K562 (cell line): Measurements from ENCODE around the gene TXNIP. TPM values are rescaled to one million over a fixed set of nuclear protein-coding genes. Genes with fewer than 3 reads are reported as not detected.

ENCODE experiments used
- CBX1 ChIP-seq: sonication (generic); IDR thresholded peaks from 2 replicates; pipeline ENCODE4 v1.6.1; 2016; ENCODE audit warnings: antibody characterized with exemption, low read depth, mild to moderate bottlenecking
- CEBPG ChIP-seq, 3 experiments: fragments of 200-800 bp in 1 of 3; sonication (Bioruptor generic) in 1 of 3; sonication (generic) in 1 of 3; formaldehyde crosslinking in 1 of 3; IDR thresholded peaks in 2 of 3; conservative IDR thresholded peaks in 1 of 3; 2 replicates each; pipeline versions ENCODE4 v1.6.1 to v1.8.0; 2016 to 2022; ENCODE audit warnings: missing compliant biosample characterization in 2 of 3, missing genetic modification characterization in 2 of 3, mild to moderate bottlenecking in 1 of 3, missing genetic modification reagents in 1 of 3
- CREB3 ChIP-seq: fragments of 450-650 bp; conservative IDR thresholded peaks from 2 replicates; pipeline ENCODE4 v1.6.1; 2016; ENCODE audit warnings: missing genetic modification characterization, low read depth, mild to moderate bottlenecking, missing compliant biosample characterization, moderate library complexity
- CREB5 ChIP-seq: fragments of 250-450 bp; sonication (Bioruptor Pico); IDR thresholded peaks from 2 replicates; pipeline ENCODE4 v1.5.0; 2020; ENCODE audit warnings: mild to moderate bottlenecking
- CREBBP ChIP-seq: IDR thresholded peaks from one replicate; pipeline ENCODE4 v1.6.1; 2012; ENCODE audit warnings: low read depth, mild to moderate bottlenecking, control low read depth, inconsistent platforms, low read length
- NCOA4 ChIP-seq: fragments of 450-650 bp; IDR thresholded peaks from 2 replicates; pipeline ENCODE4 v1.6.1; 2018; ENCODE audit warnings: mild to moderate bottlenecking; ENCODE audit not compliant: partially characterized antibody
- PREB ChIP-seq: sonication (generic); formaldehyde crosslinking; IDR thresholded peaks from 2 replicates; pipeline ENCODE4 v1.8.1; 2023; ENCODE audit warnings: mild to moderate bottlenecking, missing genetic modification reagents
- RHOXF2B ChIP-seq: fragments of 250-450 bp; sonication (Bioruptor Pico); conservative IDR thresholded peaks from 2 replicates; pipeline ENCODE4 v1.5.1; 2021
- RNF219 ChIP-seq: fragments of 250-450 bp; sonication (Bioruptor Pico); IDR thresholded peaks from 2 replicates; pipeline ENCODE4 v1.5.0; 2022; ENCODE audit warnings: mild to moderate bottlenecking
- SREBF1 ChIP-seq: fragments of 150-350 bp; IDR thresholded peaks from 2 replicates; pipeline ENCODE4 v1.6.1; 2014; ENCODE audit warnings: antibody characterized with exemption, low read depth, low read length, borderline replicate concordance
- THRAP3 ChIP-seq: fragments of 450-650 bp; IDR thresholded peaks from 2 replicates; pipeline ENCODE4 v1.6.1; 2016; ENCODE audit warnings: mild to moderate bottlenecking, inconsistent platforms, borderline replicate concordance
- THRB ChIP-seq: fragments of 450-650 bp; formaldehyde crosslinking; conservative IDR thresholded peaks from 2 replicates; pipeline ENCODE4 v1.4.0; 2022; ENCODE audit warnings: mild to moderate bottlenecking, missing genetic modification characterization
- USF2 ChIP-seq: sonication (generic); formaldehyde crosslinking; IDR thresholded peaks from 2 replicates; pipeline ENCODE4 v1.5.0; 2020; ENCODE audit warnings: missing genetic modification reagents
- ZNF175 ChIP-seq: fragments of 200-800 bp; sonication (Bioruptor generic); IDR thresholded peaks from 2 replicates; pipeline ENCODE4 v1.6.1; 2016; ENCODE audit warnings: low read depth, mild to moderate bottlenecking, missing genetic modification characterization, missing compliant biosample characterization
- ZNF263 ChIP-seq: sonication (generic); formaldehyde crosslinking; IDR thresholded peaks from 2 replicates; pipeline ENCODE4 v1.8.0; 2022; ENCODE audit warnings: mild to moderate bottlenecking, missing genetic modification reagents, borderline replicate concordance
- ZNF707 ChIP-seq: fragments of 250-450 bp; sonication (Bioruptor Pico); conservative IDR thresholded peaks from 2 replicates; pipeline ENCODE4 v1.8.0; 2022; ENCODE audit warnings: inconsistent platforms, mild to moderate bottlenecking, moderate library complexity
- ZNF778 ChIP-seq: fragments of 450-650 bp; formaldehyde crosslinking; IDR thresholded peaks from 2 replicates; pipeline ENCODE4 v1.4.0; 2020; ENCODE audit warnings: mild to moderate bottlenecking, moderate library complexity
- ZNF785 ChIP-seq: fragments of 250-450 bp; sonication (Bioruptor Pico); IDR thresholded peaks from 2 replicates; pipeline ENCODE4 v1.4.0; 2020; ENCODE audit warnings: mild to moderate bottlenecking
- polyA plus RNA-seq, 8 experiments: library from polyadenylated mRNA; depleted of rRNA in 4 of 8; stranded (reverse) in 5 of 8; unstranded in 3 of 8; fragments of >200 nt; fragmentation: Nextera tagmentation in 2 of 8; fragmentation: Illumina TruSeq in 1 of 8; extraction: Ambion mirVana in 2 of 8; extraction: Trizol in 1 of 8; gene quantifications; 2 replicates each; pipeline versions ENCODE4 v1.2.1 to v1.2.3, GENCODE V29; 2011 to 2014; ENCODE audit warnings: inconsistent platforms in 1 of 8, missing spikeins in 1 of 8
- total RNA-seq, 7 experiments: library from RNA; depleted of rRNA in 6 of 7; stranded (reverse); fragments of >200 nt in 6 of 7; fragmentation: Illumina TruSeq in 2 of 7; extraction: Trizol in 2 of 7; gene quantifications; 2 replicates each; pipeline versions ENCODE4 v1.2.1 to v1.2.3, GENCODE V29; 2011 to 2021; ENCODE audit warnings: low replicate concordance in 1 of 7

The TXNIP gene
- total and polyA plus RNA-seq, 9 of the 15 experiments (the other 6 are each of a cell fraction or from before 2014, with no cell fraction given): 120 to 499 (median 257) TPM

- TF ChIP-seq RNF219 (peak; percentile 61; the same call in 1 of the 2 replicates), ZNF778 (no peak), NCOA4 (no peak), CREB5 (CRISPR knock-in tag) (no peak), SREBF1 (0 out of 2 replicates have a peak, but pooled peaks have one; percentile 26), CREBBP (no peak), THRAP3 (0 out of 2 replicates have a peak, but pooled peaks have one; percentile 49), THRB (CRISPR knock-in tag) (peak; percentile 88), CEBPG (CRISPR knock-in tag; IDR thresholded peaks at IDR 0.05) (no peak), CEBPG (tag; conservative IDR thresholded peaks at IDR 0.05 in 1 of 2, IDR thresholded peaks at IDR 0.05 in 1 of 2) (no peak), ZNF175 (CRISPR knock-in tag) (no peak; the same call in 1 of the 2 replicates), CBX1 (no peak), ZNF263 (CRISPR knock-in tag) (peak; percentile 54; the same call in 1 of the 2 replicates), USF2 (no peak), PREB (CRISPR knock-in tag) (no peak), ZNF707 (CRISPR knock-in tag) (no peak), RHOXF2B (CRISPR knock-in tag) (no peak), ZNF785 (CRISPR knock-in tag) (no peak), CREB3 (tag) (no peak)
Observed at GRCh38 chr1:146036965-146037646, 40.7 kb upstream of the TXNIP start (continued).
